Measurements from ENCODE around the gene LNPEP. TPM values are rescaled to one million over a fixed set of nuclear protein-coding genes. Genes with fewer than 3 reads are reported as not detected.

The LNPEP gene
- total RNA-seq, 4 donors from 2014 or later: 40.4 to 71.8 (median 51.3) TPM

DNA sequence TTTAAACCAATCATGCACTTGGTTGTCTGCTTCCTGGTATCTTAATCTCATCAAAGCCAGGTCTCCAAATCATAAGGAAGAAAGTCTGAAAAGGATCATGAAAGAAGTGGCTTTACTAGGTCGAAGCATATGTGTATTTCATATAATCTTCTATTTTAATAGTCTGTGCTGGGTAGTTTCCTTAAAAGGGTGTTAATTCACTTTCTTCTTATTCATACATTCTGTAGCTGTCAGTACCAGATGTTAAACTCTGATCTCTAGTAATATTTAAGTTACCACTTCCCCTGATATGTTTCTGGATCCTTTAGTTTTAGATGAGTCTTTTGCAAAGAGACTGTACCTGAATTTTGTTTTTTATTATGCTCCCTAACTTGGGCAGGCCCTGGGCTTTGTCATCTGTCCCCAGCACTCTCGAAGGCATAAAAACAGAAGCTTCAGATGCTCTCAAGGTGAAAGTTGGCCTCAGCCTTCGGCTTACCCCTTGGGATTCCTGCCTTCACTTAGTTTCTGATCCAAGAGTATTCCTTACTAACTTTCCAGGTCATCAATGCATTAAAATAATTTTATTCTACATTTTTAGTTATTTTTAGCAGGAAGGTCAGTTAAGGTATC is 15.0 kb upstream of the LNPEP start:
- TF ChIP-seq, protein P1, sequence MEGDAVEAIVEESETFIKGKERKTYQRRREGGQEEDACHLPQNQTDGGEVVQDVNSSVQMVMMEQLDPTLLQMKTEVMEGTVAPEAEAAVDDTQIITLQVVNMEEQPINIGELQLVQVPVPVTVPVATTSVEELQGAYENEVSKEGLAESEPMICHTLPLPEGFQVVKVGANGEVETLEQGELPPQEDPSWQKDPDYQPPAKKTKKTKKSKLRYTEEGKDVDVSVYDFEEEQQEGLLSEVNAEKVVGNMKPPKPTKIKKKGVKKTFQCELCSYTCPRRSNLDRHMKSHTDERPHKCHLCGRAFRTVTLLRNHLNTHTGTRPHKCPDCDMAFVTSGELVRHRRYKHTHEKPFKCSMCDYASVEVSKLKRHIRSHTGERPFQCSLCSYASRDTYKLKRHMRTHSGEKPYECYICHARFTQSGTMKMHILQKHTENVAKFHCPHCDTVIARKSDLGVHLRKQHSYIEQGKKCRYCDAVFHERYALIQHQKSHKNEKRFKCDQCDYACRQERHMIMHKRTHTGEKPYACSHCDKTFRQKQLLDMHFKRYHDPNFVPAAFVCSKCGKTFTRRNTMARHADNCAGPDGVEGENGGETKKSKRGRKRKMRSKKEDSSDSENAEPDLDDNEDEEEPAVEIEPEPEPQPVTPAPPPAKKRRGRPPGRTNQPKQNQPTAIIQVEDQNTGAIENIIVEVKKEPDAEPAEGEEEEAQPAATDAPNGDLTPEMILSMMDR (IDR thresholded peaks at IDR 0.05): no peak
- TF ChIP-seq POLR2A (IDR thresholded peaks at IDR 0.05): no peak
- TF ChIP-seq EP300 (IDR thresholded peaks at IDR 0.05): no peak
- Histone ChIP-seq H3K9me3 (no peaks in the 10 kb centered on the region), H3K27ac (no peak overlapping the region), H3K36me3 (peaks cover 0 to 42% (median 0%) of the 10 kb centered on the region in 3 donors), H3K27me3 (no peaks in the 10 kb centered on the region), H3K4me1 (no peaks in the 10 kb centered on the region), H3K4me3 (no peak overlapping the region)
- 82 to 83% methylated on average over 3 of the region's 3 CpGs for WGBS, 2 donors
- no peak for DNase-seq (ENCODE audit: low spot score in 2 of 2)

DNA sequence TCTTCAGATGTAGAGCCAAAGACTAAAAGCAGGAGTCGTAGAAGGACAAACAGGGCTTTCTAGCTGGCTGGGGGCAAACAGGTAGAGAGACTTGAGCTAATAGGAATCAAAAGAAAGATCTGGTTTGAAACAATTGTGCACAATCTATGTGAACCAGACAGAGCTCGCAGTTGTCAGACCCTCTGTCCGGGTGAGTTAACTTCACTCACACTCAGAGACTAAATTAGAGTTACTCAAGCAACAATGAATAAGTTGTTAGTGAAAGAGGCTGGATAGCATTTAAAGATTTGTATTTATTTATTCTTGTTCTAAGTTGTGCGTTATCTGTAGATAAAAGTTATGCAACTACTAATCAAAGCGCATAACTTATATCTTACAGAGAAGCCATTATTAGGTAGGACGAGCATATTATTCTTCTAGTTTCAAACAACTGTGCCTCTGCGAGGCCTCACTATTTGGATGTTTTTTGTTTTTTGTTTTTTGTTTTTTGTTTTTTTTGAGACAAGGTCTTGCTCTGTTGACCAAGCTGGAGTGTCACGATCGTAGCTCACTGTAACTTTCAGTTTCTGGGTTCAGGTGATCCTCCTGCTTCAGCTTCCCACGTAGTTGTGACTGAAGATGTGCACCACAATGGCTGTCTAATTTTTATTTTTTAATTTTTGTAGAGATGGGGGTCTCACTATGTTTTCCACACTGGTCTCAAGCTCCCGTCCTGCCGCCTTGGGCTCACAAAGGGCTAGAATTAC is 13.2 kb upstream of the LNPEP start:
- Histone ChIP-seq H3K9me3 (no peaks in the 10 kb centered on the region), H3K27me3 (no peaks in the 10 kb centered on the region), H3K27ac (no peak overlapping the region), H3K36me3 (peaks cover 0 to 24% (median 0%) of the 10 kb centered on the region in 3 donors), H3K4me1 (no peaks in the 10 kb centered on the region), H3K4me3 (no peak overlapping the region)
- 69 to 75% methylated on average over 12 of the region's 12 CpGs for WGBS, 2 donors
- TF ChIP-seq, protein P1 (IDR thresholded peaks at IDR 0.05): no peak
- TF ChIP-seq POLR2A (IDR thresholded peaks at IDR 0.05): no peak
- no peak for TF ChIP-seq EP300 (IDR thresholded peaks at IDR 0.05)
- no peak for DNase-seq (ENCODE audit: low spot score in 2 of 2)

DNA sequence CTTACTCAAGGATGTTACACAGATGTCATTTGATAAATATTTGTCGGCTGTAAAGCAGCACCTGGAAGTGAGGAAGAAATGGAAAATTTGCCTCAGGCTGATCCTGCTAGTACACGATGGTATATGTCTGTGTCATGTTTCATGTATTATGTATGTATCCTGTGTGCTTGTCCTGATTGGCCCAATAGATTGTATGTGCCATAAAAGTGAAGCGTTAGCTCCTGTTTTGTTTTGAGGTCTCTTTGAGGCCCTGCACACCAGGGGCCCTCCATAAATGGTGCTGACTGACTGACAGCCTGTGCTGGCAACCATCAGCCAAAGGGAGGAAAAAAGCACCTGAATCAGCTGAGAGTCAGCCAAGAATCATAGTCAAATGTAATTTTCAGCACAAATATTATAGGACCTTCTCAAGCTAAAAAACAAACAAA is 11.8 kb upstream of the LNPEP start:
- Histone ChIP-seq H3K4me3 (no peak overlapping the region), H3K36me3 (peaks cover 0 to 10% (median 0%) of the 10 kb centered on the region in 3 donors), H3K27ac (no peak overlapping the region), H3K9me3 (no peaks in the 10 kb centered on the region), H3K27me3 (no peaks in the 10 kb centered on the region), H3K4me1 (peaks cover 0 to 3% (median 0%) of the 10 kb centered on the region in 4 donors)
- WGBS, 2 donors: 54 to 68% methylated on average over 3 of the region's 3 CpGs
- no peak for DNase-seq (ENCODE audit: low spot score in 2 of 2)
- no peak for TF ChIP-seq POLR2A (IDR thresholded peaks at IDR 0.05)
- TF ChIP-seq, protein P1 (IDR thresholded peaks at IDR 0.05): no peak
- no peak for TF ChIP-seq EP300 (IDR thresholded peaks at IDR 0.05)

DNA sequence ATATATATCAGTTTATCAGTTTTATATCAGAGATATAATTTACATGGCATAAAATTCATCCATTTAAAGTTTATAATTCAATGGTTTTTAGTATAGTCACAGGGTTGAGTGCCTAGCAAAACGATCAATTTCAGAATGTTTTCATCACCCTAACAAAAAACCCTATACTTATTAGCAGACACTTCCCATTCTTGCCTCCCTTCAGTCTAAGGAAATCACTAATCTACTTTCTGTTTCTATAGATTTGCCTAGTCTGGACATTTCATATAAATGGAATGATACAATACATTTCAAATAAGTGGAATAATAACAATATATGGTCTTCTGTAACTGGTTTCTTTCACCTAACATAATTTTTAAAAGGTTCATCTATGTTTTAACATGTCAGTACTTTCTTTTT is 9.6 kb upstream of the LNPEP start:
- 84 to 86% methylated on average over 1 of the region's 1 CpG for WGBS, 2 donors

More for the DNA sequence above, 9.6 kb upstream of the LNPEP start:
- TF ChIP-seq EP300 (IDR thresholded peaks at IDR 0.05): no peak
- no peak for TF ChIP-seq POLR2A (IDR thresholded peaks at IDR 0.05)
- TF ChIP-seq, protein P1 (IDR thresholded peaks at IDR 0.05): no peak
- DNase-seq (ENCODE audit: low spot score in 2 of 2): no peak
- Histone ChIP-seq H3K27me3 (no peaks in the 10 kb centered on the region), H3K9me3 (no peaks in the 10 kb centered on the region), H3K4me1 (peaks cover 0 to 4% (median 0%) of the 10 kb centered on the region in 4 donors), H3K27ac (no peak overlapping the region), H3K4me3 (no peak overlapping the region), H3K36me3 (no peaks in the 10 kb centered on the region)
